EL (cell line): ENCODE data around the gene B4GALT6.
A peak's percentile ranks its signal among the peaks of the same experiment; 100 is the strongest.

Experiments
- DNase-seq: peaks from one replicate; pipeline ENCODE4 v3.0.0-alpha.2; 2016

The B4GALT6 gene

DNA sequence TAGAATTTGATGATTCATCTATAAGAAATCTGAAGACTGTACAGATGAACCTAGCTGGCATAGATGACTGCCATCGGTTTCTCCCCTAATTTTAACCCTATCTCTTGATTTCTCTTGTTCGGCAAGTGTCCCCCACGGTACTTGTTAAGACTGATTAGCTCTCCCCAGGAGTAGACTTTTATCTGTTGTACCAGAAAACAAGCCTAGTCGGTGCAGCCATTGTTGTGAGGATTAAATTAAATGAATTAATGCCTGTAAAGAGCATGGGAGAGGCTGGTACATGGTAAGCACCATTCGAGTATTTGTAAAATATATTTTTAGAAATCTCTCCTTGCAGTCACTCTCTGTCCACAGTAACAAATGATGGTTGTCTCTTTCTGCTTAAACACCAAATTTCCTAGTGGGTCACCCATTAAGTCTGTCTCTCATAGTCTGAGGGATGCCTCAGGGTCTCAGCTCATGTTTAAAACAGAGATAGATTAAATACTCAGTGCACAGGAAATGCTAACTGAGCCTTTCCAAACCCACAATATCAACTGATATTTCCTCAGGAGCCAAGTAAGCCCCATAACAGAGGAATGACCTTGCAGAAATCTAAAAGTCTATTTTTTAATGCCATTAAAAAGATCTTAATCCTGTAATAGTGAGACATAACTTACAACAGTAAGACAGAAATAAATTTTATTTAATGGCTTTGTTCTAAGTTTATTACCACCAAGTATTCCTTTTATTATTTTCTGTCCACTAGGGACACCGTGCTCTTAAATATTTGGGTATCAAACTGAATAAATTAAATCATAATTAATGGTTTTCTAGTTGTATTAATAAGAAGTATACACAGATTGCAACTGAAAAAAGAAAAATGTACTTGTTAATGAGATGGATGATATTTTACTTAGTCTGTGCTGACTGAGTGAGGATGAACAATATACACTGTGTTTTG lies 2.9 kb upstream of the B4GALT6 start:
- DNase-seq: no peak

DNA sequence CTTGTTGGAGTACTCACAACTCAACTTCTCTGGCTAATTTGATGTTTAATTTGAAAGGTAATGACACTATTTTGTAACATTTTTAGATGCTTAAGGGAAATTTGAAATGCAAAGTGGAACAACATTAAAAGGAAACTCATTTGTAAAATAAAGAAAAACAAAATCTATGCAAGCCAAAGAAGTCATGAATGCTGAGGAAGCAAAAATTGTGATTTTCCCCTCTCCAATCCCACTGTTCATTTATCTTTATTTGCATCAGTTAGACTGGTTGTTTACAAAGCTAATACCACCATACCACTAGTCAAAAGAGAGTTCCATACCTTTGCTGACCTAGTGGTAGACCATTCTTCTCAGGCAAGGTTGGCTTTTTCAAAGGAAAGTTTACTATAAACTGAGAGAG lies 2.2 kb upstream of the B4GALT6 start:
- DNase-seq: no peak

DNA sequence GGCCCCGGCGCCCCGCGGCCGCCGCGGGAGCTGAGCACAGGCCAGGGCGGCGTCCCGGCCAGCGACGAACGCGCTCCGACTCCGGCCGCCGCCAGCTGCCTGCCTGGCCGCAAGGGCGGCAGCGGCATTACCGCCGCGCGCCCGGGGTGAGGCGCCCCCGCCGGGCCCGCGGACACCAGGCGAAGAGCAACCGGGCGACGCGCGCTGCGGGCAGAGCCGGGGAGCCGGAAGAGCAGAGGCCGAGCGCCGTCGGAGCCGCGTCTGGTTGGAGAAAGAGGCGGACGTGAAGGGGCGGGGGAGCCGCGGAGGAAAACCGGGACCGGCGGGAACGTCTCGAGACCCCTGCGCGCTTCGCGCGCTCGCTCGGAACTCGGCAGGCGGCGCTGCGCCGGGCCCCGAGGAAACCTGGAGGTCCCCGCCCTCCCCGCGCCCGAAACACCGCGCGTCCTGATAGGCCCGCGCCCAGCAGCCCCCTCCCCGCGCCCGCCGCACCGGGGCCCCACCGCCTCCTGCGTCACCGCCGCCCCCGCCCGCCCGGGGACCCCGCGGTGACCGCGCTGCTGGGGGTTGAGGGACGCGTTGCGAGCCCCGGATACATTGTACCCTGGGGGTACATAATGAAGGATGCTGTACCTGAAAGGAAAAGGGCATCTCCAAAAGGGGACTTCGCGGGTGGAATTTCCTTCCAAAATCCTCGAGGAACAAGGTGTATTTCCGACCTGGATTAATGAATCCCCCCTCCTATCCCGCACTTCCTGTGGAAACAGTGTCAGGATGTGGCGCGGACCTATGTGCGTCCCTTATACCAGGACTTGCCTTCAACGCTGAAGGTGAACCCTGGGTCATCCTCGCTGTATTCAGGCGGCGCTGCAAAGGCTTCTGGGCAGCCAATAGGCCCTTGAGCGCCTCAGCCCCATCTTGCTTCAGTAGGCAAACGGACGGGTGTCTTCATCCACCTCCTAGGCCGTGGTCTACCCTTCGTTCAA lies 1.0 kb upstream of the B4GALT6 start:
- peak; percentile 22 for DNase-seq

DNA sequence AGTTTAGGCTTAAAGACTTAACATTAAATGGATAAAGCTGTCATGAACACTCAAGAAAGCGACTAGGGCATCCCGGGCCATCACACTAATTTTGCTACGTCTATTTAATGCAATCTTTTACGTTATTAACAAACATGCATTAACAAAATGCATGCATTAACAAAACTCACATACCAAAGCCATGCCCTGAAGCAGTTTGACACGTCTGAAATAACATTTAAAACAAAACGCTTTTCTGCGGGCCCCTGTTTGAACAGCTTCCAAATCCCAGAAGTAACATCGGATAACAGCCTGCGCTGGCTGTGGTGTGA lies 458 bp downstream of the B4GALT6 start:
- DNase-seq: no peak

DNA sequence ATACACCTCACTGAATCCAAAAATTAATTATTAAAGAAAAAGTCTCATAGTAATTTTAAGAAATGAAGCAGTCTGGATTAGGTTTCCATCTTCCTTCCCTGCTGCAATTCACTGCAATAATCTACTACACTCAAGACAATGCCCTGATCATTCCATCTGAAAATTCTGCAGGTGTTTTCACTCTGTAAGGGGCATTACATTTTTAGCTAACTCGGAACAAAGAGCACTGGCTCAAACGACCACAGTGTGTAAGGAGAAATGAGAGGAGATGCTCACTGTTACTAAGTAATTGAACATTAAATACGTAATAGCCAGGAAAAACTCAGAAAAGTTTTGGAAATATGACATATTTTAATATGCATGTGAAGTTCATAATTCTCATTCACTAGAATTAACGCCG lies 1.3 kb downstream of the B4GALT6 start:
- DNase-seq: no peak

DNA sequence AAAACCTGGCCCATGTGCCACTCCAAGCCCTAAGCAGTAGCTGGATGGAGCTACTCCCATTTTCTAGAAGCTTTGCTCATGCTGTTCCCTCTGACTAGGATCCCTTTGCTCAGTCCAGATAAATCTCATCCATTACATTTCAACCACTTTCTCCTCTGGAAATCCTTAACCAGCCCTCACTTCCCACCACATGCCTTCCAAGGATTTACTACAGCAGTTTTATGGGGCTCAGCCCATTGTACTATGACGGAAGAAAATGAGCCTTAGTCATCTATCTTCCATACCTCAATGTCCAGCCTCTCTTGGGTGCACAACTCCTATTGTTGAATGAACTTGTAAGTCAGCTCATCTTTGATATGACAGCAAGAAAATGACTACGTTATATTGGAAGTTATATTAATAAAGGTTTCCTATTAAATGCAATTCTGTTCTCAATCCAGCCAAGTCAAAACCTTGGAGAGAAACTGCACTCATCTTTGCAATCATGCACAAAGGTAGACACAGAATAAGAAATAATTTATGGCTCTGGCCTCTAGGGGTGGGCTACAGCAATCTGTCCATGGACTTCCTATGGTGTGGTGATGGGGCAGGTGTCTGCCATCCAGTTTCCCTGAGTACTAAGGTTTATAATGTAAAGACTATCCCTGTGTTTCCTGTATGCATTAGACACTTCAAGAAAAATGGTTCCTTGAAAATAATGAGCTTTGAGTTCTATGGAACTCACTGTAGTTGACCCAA lies 3.4 kb downstream of the B4GALT6 start:
- DNase-seq: no peak

DNA sequence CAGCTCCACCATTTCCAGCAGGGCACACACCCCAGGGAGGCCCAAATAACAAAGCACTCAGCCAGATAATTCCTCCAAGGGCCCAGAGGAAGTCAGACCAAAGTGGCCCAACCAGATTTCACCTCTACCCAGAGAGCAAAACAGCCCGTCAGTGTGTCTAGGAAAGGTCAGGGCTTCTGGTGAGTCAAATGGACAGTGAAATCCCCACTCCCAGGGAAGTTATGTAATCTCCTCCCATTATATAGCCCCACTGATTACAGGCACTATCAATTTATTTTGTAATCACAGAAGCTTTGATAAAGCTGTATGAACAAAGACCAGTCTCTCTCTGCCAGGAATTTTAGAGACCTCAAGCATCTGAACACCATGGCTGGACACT lies 4.0 kb downstream of the B4GALT6 start:
- DNase-seq: no peak

DNA sequence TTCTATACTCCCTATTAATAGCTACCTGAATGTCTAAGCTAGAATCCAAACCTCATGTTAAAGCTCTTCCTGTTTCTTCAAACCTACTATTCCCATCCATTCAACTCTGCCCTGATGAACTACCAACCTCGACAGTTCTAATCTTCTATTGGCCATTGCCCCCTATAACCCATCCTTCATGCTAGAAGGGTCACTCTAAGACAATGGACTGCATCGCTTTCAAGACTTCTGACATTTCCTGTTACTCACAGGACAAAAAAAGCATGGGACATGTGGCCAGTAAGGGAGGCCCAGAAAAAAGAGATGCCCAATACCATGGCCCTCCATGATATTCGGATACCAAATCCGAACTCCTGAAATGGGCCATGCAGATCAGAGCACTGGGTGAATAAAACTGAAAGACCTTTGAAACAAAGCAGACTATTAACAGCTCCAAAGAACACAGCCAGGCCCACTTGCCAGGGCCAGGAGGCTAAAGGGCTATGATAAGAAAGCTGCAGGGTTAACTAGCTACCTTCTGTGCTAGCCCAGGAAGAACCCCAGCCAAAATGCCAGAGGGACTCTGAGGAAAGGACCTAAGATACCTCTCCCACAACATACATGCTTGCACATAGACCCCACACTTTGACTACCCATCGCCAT lies 4.5 kb downstream of the B4GALT6 start:
- no peak for DNase-seq

DNA sequence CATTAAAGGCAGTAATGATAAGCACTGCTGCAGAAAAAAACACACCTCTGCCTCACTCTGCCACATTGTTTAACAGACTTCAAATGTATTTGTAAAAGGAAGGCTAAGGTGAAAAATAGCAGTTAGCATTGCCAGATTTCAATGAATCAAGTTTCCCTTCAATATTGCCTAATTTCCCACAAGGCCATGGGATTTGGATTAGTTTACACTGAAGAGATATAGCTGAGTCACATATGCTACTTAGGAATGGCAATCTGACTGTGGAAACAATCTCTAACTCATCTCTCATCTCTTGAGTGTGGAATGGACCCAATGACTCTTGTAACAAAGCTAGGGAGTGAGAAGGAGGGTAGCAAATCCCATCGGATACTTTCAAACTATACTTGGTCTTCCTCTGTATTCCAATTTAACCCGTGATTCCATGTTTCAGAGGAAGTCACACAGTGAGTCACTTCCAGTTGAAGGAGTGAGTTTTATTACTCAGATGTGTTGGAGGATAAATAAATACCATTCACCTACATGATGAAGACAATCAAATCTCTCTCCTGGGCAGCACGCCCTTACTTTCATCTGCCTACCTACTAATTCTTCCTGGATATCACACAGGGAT lies 5.1 kb downstream of the B4GALT6 start:
- no peak for DNase-seq

DNA sequence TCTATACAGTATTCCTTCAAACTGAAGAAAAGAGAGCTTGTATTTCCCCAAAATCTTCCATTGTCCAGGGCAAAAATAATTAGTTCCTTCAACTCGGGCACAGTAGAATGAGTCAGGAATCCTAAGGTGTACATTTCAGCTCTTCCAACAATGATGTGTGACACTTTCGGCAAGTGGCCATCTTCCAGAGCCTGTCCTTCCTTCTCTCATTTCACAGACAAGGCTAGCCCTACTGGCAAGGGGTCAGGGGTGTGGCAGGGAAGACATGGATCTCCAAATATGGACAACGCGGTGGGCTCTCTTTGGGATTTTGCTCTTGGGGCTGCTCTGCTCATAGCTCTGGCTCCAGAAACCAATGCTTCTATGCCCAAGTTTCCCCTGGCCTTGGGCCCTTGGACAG lies 6.0 kb downstream of the B4GALT6 start:
- no peak for DNase-seq

DNA sequence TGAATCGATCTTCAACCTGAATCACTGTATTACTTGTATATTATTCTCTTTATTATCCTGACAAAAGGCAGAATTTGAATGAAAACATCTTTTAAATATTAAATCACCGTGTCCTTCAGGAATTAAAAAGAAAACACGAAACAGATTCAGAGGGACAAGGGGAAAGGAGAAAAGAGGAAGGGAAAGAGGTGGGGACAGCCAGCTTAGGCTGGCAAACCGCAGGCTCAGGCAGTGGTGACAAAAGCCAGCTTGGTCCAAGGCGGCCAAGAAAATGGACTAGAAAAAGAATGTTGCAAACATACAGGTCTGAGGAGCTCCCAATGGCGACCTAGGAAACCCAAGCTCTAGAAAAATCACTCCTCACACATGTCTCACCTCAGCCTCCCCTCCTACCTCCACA lies 6.8 kb downstream of the B4GALT6 start:
- DNase-seq: no peak

DNA sequence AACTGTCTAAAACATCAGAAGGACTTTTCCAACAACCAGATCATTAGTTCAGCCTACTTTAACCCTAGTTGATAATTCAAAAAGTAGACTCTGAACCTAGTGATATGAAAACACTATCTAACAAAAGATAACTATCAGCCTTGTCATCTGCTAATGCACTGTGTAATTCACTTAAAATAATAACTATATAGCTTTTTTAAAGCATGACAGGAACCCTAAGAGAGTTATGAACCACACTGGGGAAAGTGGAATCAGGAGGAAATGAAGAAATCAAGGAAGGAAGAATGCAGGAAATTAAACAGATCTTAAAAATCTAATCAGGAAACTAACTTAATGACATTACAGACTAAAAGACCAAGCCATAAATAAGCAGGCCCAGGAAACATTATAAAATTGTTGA lies 9.0 kb downstream of the B4GALT6 start:
- no peak for DNase-seq

DNA sequence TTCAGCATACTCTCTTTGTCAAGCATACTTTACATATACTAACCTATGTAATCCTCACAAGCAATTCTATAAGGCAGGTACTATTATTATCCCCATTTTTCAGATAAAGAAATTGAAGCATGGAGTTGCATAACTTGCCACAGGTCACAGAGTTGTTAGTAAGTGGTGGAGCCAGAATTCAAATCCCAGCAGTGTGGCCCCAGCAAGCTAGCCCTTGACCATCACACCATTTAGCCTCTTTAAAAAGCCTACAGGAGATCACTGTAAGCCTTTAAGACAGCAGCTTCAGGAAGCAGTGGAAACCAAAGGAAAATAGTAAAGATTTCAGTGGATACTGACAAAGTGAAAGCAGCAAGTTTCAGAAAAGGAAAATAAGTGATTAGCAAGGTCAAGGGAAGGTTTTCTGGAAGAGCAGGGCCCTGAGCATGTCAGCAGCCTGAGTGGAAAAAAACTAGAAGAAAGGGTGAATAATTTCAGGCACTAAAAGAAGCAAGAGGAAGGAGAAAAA lies 11.7 kb downstream of the B4GALT6 start:
- no peak for DNase-seq

DNA sequence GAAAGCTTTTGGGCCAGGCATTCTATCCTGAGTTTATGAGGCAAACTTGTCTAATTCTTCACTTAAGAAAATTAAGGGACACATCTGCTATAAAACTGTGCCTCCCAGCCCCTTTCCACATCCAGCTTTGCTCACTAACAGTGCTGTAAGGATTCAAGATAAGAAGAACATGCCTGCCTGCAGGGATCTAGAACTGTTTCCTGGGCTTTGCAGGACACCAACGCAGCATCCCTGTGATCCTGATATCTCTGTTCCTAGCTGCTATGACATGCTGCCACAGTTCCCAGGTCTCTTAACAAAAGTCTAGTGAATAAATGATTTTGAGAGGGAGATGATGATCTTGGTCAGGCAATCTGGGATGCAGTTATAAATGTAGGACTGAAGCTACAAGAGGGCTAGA lies 12.4 kb downstream of the B4GALT6 start:
- no peak for DNase-seq

DNA sequence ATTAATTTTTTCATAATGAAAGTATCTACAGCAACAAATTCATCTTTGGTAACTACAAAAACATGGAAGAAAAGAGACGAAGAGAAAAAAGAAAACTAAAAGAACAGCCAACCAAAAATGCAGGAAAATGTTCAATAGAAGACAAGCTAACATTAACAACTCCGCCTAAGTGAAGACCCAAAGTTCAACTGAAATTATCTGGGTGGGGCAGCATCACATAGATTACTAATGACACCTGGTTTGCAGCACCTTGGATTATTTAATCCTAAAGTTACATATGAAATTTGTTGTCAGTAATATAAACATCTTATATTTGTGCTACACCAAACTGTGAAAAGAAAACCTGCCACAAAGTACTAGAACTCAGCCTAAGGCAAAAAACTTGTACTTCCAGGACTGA lies 14.8 kb downstream of the B4GALT6 start:
- DNase-seq: no peak

DNA sequence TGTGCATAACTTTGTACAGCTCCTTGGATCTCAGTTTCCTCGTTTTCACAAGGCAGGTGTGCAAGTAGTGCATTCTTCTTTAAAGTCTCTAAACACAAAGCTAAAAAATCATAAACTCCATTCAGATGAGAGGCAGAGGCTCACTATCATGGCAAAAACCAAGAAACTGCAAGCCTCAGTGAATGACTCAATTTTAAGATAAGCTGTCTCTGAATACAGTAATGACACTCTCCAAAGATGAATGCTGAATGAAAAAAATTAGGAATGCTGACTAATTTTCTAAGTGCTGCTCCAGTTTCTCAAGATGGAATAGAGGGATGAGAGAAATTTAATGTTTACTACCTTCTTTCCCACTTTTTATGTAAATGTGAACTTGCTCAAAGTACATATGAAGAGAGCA lies 17.2 kb downstream of the B4GALT6 start:
- DNase-seq: no peak

DNA sequence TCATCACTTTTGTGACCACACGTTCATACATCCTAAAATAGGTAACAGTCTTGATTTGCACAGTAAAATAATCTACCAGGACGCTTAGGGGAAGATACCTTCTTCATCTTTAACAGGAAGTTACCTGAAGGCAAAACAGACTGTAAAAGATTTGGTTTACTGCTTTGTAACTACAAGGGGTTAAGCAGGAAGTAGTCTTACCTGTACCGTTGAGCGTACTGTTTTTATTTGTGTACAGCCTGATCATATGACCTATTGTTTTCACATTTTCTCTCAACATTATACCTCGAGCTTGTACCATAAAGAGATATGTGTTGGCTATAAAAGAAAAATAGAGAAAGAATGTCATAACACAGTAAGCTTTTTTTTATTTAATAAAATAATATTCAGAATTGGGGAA lies 18.3 kb downstream of the B4GALT6 start:
- no peak for DNase-seq

DNA sequence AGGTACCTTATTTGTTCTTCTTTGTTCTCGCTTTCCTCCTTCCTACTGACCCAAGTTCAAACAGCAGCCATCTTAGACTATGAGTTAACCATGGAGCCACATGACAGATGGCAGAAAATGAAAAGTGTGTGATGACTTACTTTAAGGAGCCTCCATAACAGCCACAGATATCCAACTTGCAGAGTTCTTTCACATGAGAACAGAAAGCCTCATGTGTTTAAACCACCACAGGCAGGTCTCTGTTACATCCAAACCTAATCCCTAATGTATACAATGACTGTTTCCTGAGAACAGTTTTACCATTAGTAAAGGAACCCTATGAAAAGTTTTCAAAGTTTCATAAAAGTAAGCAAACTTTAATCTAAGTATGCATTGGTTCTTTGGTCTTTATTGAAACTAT lies 20.3 kb downstream of the B4GALT6 start:
- DNase-seq: no peak

DNA sequence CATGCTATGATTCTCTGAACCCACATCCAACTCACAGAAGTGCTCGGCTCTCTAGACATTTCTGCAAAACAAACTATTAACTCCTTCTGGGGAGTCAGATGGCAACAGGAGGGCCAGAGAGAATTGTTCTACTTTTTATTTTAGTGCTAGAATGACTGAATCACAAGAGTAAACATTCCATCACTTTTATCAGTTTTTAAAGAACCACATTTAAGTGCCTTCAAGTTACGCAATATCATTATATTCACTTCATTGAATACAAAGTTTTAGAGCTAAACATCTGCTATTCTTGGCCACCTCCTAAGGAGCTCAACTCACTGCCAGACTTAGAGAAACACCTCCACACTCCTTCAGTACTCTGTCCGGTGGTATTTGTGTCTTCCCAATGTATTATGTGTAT lies 22.4 kb downstream of the B4GALT6 start:
- DNase-seq: no peak

DNA sequence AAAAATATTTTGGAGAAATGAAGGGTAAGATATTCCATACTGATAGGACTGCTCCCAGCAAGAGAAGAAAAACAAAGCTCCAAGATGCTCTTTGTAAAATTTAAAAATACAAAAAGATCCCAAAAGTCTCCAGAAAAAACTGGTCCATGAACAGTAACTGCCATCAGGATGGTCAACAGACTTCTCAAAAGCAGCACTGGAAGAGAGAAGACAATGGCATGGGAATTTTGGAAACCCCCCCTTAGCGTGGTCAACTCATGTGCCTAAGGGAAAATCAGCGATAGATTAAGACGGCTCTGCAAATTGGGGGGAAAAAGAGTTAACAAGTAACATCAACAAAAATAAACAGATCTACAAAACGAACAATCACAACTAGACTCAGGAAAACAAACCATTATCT lies 23.6 kb downstream of the B4GALT6 start:
- no peak for DNase-seq

DNA sequence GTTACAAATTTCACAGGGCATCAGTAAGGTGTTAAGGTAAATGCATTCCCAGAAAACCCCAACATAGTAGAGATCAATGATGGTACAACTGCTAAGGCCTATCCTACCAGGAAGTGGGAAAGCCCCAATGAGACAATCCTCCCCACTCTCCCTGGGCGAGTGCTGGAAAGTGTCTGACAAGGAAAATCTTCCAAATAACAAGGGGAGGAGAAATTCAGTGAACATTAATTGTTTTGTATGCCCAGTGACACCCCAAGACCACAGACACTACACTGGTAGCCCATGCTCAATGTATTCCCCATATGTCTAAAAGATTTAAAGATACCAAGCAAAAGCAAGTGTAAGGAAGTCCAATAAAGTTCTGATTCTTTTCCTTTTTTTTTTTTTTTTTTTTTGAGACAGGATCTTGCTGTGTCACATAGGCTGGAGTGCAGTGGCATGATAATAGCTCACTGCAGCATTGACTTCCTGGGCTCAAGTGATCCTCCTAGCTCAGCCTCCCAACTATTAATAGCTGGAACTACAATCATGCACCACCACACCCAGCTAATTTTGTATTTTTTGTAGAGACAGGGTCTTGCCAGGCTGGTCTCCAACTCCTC lies 24.7 kb downstream of the B4GALT6 start:
- DNase-seq: no peak
